Kasumi-1 (cell line): Measurements from ENCODE around the gene GZMH.
"Not testable (repeated sequence)": the region's sequence is repeated elsewhere in the genome, so short reads cannot be mapped to it uniquely, and the experiment has no call there.

Experiments
- DNase-seq, 2 experiments: peaks; one replicate each; lab custom pipeline; 2025; lab: John Stamatoyannopoulos, UW

Gene GZMH

GRCh38 chr14:24595073-24595808 lies 14.2 kb downstream of the GZMH start:
- no peak for DNase-seq

DNA sequence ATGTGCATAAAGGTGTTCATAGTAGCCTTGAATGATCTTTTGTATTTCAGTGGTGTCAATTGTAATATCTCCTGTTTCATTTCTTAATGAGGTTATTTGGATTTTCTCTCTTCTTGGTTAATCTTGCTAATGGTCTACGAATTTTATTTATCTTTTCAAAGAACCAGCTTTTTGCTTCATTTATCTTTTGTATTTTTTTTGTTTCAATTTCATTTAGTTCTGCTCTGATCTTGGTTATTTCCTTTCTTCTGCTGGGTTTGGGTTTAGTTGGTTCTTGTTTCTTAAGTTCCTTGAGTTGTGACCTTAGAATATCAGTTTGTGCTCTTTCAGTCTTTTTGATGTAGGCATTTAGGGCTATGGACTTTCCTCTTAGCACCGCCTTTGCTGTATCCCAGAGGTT lies 18.5 kb downstream of the GZMH start:
- not testable (repeated sequence) for DNase-seq

- DNase-seq, result not testable (repeated sequence)
Observed at GRCh38 chr14:24584402-24584801, 25.1 kb downstream of the GZMH start.

- DNase-seq, result no peak
Observed at GRCh38 chr14:24578558-24578957, 30.9 kb downstream of the GZMH start.

GRCh38 chr14:24576771-24577170 lies 32.7 kb downstream of the GZMH start:
- DNase-seq, result peak; percentile 6 to 25

DNA sequence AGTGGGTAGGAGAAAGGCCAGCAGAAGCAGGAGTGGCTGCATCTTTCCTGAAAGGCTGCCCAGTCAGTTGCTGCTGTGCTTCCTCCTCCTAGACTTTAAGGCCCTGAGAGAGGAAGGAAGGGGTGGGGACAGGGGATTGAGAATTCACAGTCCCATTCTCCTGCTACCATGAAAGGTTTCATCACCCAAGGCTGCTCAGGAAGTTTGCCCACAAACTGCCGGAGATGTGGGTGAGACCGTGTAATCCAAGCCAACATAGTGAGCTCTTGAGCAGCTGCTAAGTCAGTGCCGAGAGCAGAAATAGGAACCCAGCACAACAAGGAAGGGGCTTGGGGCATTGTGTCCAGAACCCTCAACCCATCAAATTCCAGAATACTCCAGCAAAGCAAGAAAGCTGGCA lies 33.3 kb downstream of the GZMH start, which contains the start of gene CTSG:
Gene CTSG (minus strand): TSS at position 69 of the 400 bp plus-strand sequence. CDS start 27 bp downstream, at position 42.
- peak; percentile 92 to 95 for DNase-seq

GRCh38 chr14:24574206-24574774 lies 35.2 kb downstream of the GZMH start:
- DNase-seq, result no peak

DNA sequence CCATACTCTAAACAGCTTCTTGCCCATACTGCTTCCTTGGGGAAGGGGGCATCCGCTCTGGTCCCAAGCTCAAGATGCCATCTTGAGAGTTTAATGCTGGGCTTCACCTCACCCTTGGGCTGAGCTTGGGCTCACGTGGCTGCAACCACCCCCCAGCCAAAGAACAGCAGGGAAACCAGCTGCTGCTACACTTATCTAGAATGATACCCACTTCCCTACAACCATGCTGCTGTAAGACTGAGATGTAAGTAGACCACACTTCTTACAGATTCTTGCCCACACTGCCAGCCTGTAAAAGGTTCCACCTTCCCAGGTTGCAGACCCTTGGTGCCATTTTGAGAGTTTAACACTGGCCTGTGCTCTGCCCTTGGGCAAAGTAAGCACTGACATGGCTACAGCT lies 43.2 kb downstream of the GZMH start:
- no peak for DNase-seq

DNA sequence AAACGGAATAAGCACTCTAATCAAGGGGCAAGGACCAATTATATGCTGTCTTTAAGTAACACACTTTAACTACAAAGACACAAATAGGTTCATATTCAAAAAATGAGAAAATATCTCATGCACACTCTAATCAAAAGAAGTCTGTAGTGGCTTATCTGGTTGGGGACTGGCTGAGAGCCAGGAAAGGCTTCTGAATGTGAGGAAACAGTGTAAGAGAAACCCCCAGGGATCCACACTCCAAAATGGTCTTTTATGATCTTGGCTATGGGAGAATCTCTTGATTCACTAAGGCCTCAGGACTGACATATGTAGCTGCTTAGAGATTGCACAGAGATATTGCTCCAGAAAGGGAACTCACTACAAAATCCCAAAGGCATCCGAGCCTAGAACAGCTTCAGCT lies 43.7 kb downstream of the GZMH start:
- DNase-seq, result no peak

DNA sequence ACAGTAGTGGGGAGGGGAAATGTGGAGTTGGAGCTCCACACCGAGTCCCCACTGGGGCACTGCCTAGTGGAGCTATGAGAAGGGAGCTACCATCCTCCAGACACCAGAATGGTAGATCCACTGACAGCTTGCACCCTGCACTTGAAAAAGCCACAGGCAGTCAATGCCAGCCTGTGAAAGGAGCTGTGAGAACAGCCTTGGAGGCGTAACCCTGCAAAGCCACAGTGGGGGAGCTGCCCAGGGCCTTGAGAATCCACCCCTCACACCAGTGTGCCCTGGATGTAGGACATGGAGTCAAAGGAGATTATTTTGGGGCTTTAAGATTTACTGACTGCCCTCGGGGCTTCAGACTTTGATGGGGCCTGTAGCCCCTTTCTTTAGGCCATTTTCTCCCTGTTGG lies 46.0 kb downstream of the GZMH start:
- DNase-seq, result no peak

- DNase-seq, result no peak
Observed at GRCh38 chr14:24556756-24557155, 52.7 kb downstream of the GZMH start.
